Tibial nerve (tissue), 3 donors: Measurements from ENCODE around the gene FAM222B.

Experiments used
- POLR2A ChIP-seq, 2 donors: fragments of 450-650 bp; IDR thresholded peaks; one replicate each; pipeline ENCODE4 v1.6.1; 2017; ENCODE audit warnings: antibody characterized with exemption in 2 of 2, mild to moderate bottlenecking in 2 of 2, moderate library complexity in 2 of 2
- TF ChIP-seq, protein P1 (sequence below), 5 experiments: fragments of 200-600 bp in 3 of 5; fragments of 450-650 bp in 2 of 5; sonication (generic) in 3 of 5; IDR thresholded peaks; one replicate each; pipeline ENCODE4 v1.5.1; 2016 to 2019; ENCODE audit warnings: antibody characterized with exemption in 5 of 5, mild to moderate bottlenecking in 3 of 5, moderate library complexity in 2 of 5

DNA sequence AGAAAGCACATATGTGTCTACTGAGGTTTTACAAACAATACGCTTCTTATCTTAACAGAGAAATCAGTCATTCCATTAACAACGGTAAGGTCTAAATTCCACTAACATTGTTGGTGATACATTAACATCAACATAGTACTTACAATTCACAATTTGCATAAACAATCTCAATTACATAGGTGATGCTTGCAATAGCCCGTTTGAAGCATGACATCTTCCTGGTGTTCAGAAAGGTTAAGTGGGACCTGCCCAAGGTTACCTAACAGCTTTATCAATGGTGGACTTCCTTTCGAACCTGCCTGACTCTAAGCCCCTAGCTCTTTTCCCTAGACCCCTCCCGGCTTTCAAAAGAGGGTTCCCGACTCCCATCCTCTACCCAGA is 699 bp downstream of the FAM222B start:
- TF ChIP-seq, protein P1, sequence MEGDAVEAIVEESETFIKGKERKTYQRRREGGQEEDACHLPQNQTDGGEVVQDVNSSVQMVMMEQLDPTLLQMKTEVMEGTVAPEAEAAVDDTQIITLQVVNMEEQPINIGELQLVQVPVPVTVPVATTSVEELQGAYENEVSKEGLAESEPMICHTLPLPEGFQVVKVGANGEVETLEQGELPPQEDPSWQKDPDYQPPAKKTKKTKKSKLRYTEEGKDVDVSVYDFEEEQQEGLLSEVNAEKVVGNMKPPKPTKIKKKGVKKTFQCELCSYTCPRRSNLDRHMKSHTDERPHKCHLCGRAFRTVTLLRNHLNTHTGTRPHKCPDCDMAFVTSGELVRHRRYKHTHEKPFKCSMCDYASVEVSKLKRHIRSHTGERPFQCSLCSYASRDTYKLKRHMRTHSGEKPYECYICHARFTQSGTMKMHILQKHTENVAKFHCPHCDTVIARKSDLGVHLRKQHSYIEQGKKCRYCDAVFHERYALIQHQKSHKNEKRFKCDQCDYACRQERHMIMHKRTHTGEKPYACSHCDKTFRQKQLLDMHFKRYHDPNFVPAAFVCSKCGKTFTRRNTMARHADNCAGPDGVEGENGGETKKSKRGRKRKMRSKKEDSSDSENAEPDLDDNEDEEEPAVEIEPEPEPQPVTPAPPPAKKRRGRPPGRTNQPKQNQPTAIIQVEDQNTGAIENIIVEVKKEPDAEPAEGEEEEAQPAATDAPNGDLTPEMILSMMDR (IDR thresholded peaks at IDR 0.05), result no peak
- TF ChIP-seq POLR2A (IDR thresholded peaks at IDR 0.05), result no peak
